DMS53 (cell line): ENCODE measurements around the gene DCANP1.

ENCODE experiments used
- DNase-seq: peaks from one replicate; lab custom pipeline; 2025; lab: John Stamatoyannopoulos, UW

DCANP1 gene

DNA sequence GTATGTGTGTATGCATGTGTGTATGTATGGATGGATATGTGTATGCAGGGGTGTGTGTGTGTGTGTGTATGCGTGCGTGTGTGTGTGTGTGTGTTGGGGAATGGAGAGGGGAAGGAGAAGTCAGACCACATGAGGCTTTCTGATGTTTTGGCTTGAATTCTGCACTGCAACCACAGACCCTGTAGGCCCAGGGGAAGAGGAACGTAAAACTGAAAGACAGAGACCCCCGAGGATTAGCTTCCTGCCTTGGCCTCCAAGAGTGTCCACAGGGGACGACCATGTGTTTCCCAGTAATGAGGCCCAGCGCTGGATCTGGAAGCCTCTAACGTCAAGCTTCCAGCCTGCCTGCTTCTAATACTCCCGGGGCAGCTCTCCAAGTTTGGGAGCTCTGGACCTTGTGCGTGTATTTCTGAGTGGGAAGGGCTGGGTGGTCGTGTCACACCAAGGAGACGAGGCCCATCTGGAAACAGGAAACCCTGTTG lies 5.8 kb downstream of the DCANP1 start:
- DNase-seq, result no peak

DNA sequence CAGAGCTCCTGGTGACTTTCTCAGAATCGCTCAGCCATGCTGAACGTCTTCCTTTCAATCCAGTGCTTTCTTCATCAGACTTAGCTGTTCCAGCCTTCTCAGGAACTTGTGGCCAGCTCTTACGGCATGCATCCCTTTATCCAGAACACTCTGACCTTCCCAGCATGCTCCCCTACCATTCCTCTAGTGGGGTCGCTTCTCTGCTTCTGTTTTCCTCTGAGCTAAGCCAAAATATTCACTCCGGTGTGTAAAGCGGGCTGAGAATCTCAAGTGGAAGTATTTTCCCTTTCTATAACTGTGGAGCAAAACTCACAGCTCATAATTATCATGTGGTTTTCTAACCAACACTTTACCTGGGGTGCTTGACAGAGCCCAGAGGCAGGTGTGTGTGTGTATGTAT lies 6.2 kb downstream of the DCANP1 start:
- no peak for DNase-seq

DNA sequence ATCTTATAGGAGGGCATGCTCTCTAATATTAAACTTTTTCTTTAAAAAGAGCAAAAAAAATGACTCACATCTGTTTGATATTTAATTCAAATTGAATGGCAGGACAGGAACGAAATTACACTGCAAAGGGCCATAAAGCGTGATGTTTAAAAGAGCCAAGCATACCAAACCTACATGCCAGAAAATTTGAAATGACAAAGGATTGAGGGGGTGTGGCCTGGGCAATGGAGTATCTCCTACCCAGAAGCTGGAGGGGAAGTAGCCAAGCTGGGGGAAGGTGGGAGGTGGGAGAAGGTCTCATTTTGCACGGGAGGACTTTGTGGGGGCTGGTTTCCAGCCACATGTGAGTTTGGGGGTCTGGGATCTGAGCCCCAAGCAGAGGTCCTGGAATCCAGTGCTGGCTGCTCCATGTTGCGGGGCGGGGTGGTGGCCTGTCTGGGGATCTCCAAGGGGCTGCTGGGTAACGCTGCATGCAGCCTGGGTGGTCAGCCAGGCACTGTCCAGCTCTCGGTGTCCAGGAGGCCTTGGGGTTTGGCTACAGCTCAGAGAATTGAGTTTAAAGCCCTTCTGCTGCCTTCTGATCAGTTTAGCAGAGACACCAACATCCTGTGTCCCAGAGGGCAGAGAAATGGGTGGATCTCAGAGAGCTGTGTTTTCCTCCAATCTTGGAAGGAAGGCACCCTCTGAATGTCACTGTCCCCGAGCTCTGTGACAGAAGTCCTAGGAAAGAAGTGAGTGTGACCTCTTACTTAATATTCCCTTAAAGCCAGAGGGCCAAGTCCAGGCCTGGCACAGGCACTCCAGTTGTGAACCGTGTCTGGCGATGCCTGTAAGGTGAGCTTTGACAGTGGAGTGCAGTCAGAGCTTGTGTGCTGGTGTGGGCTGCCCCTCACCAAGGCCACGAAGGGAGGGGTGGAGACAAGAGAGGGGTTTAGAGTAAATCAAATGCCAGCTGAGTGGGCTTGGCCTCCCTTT lies 7.6 kb downstream of the DCANP1 start:
- DNase-seq, result no peak

DNA sequence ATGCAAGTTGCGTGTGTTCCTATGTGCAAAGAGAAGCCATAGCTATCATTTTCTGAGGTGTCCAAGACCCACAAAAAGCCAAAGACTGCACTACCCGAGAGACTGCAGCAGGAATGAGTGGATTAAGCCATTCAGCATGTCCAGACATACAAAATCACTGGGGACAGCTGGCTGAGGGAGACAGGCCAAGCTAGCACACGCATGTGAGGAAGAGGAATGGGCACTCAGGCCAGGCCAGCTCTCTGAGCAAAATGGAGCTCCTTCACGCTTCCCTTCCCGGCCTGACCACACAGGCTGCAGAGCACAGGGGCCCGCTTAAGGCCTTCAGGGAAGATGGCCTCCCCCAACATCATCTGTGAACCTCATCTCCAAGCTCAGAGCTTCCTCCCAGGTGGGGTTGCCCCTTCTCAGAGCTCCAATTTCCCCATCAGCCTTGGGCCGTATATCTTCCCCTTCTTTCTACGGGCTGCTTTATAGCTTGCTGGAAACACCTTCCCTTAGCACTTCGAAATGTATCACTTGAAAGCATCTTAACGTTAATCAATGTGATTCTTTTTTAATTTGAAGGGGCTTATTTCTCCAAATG lies 8.4 kb downstream of the DCANP1 start:
- DNase-seq, result no peak

DNA sequence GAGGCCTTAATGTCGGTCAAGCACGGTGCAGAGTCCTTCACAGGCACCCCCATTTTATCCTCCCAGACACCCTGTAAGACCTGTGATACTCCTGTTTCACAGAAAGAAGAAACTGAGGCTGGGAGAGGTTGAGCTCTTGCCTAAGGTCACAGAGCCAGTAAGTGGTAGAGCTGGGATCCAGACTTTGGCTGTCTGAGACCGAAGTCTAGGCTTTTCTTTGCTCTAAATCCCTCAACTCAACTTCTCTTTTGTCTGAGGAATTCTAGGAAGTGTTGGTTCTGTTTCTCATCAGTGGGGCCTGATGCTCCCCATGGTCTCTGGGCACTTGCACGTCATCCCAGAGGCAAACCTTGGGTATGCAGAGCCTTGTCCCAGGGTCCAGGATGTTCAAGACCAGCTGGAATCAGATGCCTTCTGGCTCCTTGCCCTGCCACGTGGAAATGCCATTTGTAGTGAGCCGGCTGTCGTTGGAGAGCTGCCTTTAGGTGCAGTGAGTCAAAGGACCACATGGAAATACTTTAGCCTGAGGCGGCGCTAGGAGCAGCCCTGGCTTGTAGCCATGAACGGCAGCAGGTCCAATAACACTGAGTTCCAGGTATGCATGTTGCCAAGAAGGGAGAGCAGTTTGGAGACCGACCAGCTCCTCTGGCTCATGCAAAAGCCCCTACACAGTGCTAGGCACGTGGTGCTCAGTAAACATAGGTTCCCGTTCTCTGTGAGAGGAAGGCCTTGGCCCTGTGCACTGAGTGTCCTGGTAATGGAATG lies 9.2 kb downstream of the DCANP1 start:
- peak; percentile 62 for DNase-seq

DNA sequence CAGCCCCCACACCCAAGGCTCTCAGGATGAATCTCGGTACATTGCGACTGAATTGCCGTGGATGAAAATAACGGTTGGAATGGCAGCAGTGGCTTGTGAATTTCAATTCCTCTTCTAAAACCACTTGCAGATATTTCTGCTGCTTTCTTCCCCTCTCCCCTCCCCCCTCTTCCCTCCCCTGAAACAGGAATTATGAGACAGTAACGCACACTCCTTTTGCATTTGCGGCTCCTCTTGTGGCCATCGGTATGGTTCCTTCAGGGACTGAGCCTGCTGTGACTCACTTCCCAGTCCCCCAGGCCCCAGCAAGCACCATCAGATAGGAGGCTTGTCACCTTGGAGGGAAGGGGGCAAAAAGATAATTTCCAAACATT lies 9.7 kb downstream of the DCANP1 start:
- DNase-seq, result no peak

DNA sequence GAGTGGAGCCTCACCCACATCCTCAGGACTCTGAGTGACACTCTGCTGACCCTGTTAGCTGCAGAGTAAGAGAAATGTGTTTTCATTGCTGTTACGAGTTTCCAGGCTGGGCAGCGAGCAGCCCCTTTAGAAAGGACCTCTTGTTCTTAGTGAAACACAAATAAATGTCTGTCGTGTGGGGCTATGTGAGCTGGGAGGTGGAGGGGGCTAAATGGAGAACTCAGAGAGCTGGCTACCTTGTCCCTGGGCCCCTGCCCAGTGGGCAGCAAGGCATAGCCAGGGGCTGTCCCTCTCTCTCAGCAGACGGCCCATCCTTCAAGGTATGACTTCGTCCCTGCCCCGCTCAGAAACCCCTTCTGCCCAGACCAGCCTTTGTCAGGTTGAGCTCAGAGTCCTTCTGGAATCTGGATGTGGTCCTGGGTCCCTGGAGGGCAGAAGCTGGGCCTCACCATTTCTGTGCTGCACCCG lies 10.2 kb downstream of the DCANP1 start:
- DNase-seq, result no peak

DNA sequence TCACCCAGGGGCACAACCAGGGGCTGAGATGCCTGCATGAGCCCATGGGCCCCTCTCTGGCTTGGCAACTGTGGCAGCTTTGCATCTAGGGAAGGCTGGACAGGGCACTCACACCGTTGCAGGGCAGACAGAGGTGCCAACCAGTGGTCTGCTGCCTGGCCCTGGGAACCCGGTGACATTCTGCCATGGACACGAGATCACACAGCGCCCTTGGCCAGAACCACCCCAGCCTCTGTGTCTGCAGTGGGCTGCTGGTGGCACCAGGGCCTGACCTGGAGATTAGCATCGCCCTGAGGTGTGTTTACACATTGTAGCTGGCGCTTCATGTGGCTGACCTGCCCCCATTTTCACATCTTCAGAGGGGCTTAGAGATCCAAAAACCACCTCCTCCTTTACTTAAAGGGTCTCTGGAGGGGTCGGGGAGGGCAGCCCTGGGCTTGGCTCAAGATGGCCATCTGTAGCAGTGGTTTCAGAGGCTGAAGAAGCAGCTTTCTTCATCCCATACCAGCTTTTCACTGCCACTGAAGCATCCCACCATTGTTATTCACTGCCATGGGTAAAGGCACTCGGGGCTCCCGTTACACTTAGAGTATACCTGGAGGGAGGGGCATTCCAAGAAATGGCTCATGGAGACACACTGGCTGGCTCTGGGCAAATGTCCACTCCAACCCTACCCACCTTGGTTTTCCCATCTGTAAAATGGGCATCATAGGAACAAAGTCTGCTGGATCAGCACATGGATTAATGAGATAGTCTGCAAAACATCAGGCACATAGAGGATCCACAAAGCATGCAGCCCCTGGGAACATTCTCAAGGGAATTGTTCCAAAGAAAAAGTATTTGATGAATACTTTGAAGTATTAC lies 11.4 kb downstream of the DCANP1 start:
- DNase-seq, result no peak

DNA sequence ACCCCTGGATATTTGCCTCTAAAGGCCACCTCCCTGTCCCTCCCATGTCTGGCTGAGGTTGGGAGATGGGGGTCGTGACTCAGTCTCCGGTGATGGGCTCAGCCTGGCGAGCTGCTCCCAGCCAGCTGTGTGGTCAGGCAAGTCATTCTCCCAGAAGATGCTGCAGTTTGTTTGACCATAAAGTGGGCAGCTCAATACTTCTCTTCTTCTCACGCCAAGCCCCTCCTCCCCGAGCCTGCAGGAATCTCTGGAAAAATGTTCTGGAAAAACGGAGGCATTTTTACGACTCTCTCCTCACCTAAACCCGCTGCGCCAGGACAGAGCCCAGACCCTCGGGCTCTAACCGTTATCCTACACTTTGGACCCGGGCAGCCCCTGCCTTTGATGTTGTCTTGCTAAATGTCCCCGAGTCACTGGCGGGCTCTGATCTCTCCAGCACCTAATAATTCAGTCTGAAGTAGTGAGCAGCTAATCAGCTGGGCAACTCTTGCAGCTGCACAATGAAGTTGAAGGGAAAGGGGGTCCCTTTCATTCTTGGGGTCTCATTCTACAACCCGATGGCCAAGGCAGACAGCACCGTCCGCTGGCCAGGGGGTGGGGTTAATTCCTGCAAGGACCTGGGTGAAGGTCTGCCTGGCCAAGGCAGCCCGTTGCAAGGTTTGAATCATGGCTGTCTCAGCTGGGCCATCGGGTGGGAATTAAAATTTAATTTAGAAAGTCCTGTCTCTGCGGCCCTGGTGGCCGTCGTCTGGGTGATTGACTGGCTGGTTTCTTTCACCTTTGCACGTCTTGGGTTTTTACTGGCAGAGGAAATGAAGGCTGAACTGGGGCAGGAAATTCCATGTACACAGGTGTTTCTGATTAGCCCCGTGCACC lies 12.3 kb downstream of the DCANP1 start:
- DNase-seq, result no peak

DNA sequence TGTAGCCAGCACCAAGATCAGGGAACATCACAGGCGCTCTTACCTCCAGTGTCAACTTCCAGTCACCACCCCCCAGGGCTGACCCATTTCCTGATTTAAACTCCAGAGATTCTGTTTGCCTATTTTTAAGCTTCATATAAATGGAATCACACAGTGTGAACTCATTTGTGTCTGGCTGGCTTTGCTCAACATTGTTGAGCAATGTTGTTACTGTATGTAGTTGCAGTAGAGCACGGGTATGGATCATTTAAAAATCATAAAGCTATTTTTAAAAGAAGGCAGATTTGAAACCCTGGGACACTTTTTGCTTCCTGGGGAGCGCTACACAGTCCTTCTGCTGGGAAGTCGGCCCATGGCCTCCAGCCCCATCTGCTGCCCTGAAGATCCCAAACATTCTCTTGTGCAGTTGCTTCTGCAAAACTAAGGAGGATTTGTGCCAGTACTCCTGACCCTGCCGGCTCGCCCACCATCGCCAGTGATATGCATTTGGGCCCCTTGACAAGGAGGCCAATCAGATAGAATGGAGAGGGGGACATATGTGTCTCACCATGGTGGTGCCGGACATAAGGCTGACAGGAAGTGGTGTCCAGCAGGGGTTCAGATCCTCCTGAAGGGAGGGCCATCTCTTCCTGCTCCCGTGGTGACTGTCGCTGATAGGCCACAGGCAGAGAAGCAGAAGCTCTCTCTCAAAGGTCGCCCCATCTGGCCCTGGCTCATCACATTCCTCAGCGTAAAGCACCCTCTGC lies 13.3 kb downstream of the DCANP1 start:
- DNase-seq, result no peak

DNA sequence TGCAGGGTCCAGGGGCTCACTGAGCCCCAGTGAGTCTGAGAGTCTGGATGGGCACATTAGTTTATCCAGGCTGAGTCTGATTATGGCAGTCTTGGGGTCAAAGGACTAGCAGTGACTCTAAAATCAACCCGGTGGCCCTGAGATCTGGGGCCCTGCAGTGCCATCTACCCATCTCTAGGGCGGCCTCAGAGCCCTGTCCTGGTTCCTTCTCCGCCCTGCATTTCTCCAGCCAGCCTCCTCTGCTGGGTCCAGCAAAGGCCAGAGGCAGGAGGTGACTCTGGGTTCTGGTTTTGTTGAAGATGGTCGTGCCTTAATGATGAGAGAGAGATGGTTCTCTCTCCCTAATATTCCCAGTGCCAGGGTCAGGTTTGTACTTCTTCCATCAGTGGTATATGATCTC lies 15.0 kb downstream of the DCANP1 start:
- DNase-seq, result no peak

DNA sequence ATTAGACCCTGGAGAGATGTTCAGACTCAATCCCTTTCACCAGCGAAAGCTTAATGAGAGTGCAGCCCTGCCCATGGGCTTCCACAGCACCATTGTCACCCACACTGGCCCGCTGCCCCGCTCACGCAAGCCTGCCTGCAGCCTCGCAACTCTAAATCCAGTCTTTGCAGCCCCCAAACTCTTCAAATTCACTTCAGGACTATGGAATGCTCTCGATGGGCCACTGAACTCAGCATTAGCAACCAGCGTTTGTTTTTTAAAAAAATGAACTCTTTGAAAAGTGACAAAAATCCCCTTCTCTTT lies 17.1 kb downstream of the DCANP1 start:
- no peak for DNase-seq

DNA sequence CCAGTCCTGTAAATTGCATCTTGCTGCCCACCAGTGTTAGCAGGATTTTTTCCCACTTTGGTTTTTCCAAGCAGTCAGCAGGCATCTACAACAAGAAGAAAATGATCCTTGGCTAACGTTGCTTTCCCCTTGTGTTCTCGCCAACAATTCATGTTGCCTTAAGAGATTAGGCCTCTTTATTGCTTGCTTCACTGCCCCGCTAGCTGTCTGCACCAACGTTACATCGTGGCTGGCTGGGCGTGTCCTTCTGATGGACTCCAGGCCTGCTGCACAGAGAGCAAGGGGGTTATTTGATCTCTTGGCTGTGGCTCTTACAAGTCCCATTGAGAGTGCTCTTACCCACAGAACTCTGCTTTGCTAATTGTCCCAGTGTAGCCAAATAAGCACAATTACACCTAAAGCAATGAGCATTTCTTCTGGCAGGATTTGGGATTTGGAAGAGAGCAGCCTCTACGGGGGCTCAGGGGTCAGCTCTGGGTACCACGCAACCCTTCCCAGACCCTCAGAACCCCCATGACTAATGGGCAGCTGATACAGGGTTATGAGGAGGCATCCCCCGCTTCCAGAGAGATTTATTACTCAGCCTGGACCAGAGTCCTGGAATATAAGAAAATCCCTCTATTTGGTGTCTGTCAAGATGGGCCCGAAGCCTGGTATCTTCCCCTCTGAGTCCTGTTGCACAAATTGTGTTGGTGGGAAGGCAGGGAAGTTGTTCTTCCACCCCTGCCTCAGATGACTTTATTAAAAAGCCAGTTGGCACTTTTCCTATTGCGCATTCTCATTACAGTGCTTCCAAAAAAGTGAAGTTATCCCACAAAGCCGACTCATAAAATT lies 17.6 kb downstream of the DCANP1 start:
- peak; percentile 9 for DNase-seq

DNA sequence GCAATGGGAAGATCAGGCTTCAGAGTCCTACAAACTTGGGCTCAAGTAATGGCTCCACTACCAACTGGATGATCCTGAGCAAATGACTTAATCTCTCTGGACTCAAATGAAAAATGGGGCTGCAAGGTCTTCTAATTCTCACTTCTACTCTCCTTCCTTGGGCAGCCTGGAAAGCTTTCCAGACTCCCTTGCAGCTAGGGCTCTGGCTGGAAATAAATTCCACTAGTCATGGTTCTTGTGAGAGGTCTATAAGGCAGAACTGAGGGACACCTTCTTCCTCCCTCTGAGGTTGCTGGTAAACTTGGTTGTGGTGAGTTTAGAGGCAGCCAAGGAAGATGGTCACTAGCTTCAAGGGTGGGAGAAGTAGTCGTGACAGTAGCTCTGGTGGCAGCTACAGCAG lies 18.6 kb downstream of the DCANP1 start:
- no peak for DNase-seq

DNA sequence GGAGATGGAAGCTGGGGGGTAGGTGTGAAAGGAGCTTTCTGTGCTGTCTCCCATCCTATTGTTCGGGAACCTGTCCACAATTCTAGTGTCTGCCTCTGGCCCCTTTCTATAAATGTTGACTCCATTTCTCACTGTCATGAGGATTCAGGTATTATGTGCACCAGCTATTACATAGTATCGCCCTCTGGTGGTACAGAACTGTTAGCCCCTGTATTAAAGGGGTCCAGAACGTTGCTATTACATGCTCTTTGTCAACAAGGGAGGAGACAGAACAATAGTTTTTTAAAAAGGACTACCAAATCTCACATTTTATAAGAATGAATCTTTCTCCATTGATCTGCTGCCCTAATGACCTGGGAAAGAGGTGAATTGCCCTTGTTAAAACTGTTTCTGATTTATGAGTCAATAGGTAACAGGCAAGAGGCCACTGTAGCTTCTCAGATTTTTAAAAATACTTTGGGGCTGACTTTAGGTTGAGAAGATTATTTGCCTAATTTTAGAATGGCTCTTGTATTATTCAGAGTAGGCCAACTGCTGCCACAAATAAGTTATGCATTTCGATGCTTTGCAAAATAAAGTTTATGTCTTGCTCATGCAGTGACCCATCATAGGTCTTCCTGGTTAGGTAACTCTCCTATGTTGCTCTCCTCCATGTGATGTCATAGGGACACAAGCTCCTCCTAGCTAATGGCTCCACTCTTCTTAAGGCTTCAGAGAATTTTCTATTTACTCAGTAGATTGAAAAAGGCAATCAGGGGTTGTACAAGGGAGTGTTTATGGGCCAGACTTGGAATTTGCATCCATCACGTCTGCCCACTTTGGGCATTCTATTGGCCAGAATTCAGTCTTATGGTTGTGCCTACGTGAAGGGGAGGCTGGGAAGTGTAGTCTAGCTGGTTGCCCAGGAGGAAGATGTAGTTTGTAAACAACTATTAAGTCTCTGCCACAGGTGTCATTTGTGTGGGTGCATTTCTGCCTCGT lies 20.8 kb downstream of the DCANP1 start:
- DNase-seq, result peak; percentile 82

DNA sequence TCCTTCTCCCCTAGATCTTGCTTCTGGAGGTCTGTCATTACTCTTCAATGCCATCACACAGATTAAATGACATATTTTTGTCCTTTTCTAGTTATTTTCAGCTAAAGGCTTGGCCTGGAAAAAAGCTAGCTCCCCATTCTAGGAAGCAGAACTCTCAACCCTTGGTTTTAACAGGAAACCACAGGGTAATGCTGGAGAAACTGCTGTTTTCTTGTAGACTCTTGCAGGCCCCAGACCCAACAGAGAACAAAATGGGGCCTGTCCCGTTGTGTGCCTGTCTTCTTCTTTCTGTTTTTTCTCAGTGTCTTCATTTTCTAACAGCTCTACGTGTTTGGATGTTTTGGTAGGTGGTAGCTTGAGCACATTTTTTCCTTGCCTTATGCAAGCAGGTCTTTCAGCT lies 21.5 kb downstream of the DCANP1 start:
- no peak for DNase-seq

DNA sequence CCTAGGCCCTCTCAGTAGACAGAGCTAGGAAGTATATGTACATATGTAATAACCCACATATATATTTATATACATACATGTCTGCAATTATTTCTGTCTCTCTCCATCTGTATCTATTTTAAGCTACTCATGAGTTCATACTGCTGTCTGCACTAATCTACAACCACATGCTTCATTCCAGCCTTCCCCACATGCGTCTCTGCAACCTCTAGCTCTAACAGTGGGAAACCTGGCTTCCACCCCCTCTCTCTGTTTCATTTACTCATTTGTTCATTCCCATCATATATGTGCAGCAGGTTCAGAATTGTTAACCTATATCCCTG lies 23.3 kb downstream of the DCANP1 start:
- no peak for DNase-seq
